ENCODE data around the gene HMX1.

HMX1 gene

DNA sequence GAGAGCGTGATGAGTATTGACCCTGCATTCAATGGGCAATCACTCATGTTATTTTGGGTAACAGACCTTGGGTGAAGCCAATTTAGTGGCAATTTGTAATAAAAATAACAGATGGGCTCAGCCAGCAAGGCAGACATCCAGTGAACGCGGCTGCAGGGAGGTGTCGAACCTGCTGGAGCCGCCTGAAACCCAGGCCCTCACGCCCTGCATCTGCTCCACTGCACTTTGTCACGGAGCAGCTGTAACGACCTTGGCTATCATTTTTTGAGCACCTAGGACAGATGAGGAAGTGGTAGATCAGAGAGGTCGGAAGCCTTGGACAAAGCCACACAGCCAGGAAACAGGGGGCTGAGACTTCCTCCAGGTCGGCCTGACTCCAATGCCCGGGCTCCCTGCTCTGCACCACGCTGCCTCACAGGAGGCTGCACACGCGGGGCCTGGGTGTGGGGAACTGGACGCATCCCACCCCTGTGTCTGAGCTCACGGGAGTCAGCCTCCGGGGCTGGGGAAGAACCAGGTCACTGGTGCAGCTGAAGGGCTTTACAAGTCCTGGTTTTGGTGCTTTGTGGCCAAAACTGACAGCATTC lies 19.4 kb downstream of the HMX1 start:
- no peak for DNase-seq (ENCODE audit: extremely low spot score)
- CTCF ChIA-PET = no interaction called here
- TF ChIP-seq, protein P1, sequence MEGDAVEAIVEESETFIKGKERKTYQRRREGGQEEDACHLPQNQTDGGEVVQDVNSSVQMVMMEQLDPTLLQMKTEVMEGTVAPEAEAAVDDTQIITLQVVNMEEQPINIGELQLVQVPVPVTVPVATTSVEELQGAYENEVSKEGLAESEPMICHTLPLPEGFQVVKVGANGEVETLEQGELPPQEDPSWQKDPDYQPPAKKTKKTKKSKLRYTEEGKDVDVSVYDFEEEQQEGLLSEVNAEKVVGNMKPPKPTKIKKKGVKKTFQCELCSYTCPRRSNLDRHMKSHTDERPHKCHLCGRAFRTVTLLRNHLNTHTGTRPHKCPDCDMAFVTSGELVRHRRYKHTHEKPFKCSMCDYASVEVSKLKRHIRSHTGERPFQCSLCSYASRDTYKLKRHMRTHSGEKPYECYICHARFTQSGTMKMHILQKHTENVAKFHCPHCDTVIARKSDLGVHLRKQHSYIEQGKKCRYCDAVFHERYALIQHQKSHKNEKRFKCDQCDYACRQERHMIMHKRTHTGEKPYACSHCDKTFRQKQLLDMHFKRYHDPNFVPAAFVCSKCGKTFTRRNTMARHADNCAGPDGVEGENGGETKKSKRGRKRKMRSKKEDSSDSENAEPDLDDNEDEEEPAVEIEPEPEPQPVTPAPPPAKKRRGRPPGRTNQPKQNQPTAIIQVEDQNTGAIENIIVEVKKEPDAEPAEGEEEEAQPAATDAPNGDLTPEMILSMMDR (IDR thresholded peaks at IDR 0.05; ENCODE audit: control extremely low read depth, extremely low read depth, low read depth, missing control alignments) = no peak
- POLR2A ChIA-PET = no interaction called here

DNA sequence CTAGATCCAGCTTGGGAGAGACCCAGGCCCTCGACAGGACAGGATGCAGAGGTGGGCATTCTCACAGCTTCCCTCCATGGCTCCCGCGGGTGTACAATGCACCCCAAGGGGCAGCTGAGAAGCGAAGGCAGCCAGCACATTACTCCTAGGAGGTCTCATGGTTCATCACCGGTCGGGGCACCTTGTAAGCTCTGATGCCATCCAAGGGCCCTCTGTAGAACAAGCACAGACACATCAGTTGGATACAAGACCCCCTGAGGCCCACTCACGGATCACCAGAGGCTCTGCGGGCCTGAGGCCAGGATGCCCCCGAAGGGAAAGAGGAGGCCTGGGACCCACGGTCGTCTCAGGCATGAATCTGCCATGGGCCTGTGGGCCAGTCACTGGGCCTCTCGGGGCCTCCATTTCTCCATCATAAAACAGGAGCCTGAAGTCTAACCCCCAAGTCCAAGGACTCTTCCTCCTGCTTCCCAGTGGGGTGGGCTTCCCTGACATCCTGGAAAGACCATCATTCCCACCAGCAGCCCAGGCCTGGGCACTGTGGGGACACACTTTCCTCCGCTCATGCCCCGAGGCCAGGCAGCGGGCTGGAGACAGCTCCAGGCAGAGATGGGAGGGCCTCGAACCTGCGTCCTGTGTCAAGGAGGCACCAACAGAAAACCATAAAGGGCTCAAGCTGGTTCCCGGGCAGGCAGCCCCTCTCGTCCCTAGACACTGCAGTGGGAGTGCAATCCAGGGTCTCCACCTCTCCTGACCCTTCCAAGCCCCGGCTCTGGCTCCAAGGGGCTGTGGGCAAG lies 20.1 kb downstream of the HMX1 start:
- POLR2A ChIA-PET = no interaction called here
- CTCF ChIA-PET = no interaction called here
- DNase-seq (ENCODE audit: extremely low spot score) = no peak
- TF ChIP-seq, protein P1 (IDR thresholded peaks at IDR 0.05; ENCODE audit: control extremely low read depth, extremely low read depth, low read depth, missing control alignments) = no peak

DNA sequence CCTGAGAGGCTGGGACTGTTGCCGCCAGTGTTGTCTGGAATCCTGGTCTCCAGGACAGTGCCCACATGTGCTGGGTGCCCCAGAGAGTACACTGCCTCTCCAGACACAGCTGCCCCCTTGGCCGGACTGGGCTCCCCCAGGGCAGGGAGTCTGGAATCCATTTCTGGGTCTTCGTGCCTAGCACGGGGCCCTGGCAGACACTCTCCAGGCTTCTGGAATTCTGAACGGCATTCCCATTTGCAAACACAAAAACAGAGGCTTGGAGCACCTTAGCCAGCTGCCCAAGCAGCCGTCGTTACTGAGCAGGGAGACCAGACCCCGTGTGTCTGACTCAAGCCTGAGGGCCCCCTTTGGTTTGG lies 20.8 kb downstream of the HMX1 start:
- ChIA-PET POLR2A (no interaction called here), CTCF (no interaction called here)
- no peak for DNase-seq (ENCODE audit: extremely low spot score)
- TF ChIP-seq, protein P1 (IDR thresholded peaks at IDR 0.05; ENCODE audit: control extremely low read depth, extremely low read depth, low read depth, missing control alignments) = no peak

DNA sequence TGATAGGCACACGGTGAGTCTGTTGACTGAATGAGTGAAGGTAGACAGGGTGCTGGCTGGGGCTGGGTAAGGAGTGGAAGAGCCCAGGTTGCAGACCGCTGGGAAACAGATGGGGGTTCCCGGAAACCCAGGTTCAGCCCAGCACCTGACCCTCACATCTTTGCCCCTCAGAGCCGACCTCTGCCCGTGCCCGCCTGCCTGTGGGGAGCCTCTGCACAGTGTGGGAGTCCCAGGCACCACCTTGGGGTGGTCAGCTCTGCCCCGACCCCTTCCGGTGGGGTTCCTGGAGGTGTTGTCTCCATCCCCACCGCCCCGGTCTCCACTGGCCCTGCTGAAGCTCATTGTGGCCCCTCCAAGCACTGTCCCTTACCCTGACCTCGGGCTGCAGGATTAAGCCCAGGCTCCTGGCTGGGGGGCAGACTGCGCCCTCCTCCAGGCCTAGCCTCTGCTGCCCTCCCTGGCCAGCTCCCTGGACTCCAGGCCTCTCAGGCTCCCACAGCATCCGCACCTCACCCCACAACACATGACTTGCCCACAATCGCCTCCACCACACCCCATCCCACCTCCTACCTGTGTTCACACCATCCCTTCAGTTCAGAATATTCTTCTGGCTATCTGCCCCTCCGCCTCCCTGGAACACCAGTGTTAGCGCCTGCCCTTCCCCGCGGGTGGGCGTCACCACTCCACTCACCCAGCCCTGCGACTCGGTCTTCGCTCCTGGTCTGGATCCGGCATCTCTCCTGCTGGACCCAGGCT lies 21.4 kb downstream of the HMX1 start:
- ChIA-PET CTCF (no interaction called here), POLR2A (no interaction called here)
- DNase-seq (ENCODE audit: extremely low spot score) = no peak
- TF ChIP-seq, protein P1 (IDR thresholded peaks at IDR 0.05; ENCODE audit: control extremely low read depth, extremely low read depth, low read depth, missing control alignments) = no peak

DNA sequence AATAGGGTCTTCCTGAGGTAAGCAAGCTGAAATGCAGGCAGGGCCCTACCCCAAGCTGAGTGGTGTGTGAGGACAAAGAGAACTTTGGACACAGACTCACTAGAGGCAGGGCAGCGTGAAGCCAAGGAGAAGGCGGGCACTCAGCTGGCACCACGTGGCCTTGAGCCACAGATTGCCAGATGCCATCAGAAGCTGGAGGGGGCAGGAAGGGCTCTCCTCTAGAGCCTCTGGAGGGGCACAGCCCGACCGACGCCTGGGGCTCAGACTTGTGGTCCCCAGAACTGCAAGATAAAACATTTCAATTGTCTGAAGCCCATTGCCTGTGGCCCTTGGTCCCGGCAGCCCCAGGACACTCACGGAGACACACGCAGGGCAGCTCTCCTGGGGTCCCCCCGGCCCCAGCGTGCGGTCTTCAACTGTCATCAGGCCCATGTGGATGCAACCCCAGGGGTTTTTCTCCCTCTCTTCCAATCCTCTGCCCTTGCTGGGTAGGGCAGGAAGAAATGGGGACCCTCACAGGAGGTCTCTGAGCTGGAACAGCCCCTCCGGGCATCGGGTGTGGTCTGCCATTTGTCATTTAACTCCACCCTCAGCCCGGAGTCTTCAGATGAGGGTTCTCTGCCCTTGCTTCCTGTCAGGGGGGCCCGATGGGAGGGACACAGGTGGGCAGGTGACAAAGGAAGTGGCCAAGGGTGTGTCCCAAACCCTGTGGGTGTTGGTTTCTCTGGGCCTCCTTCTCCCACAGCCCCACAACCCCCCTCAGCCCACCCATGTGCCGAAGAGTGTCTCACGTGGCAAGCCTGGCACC lies 22.2 kb downstream of the HMX1 start:
- POLR2A ChIA-PET = no interaction called here
- no peak for DNase-seq (ENCODE audit: extremely low spot score)
- TF ChIP-seq, protein P1 (IDR thresholded peaks at IDR 0.05; ENCODE audit: control extremely low read depth, extremely low read depth, low read depth, missing control alignments) = no peak
- CTCF ChIA-PET = interaction anchor here (1.5 kb wide), 1 partner anchor 15 kb away, joined by 3 read pairs; no protein-coding TSS in a partner anchor
